Left ventricle myocardium superior (tissue), 1 donor: ENCODE results near the gene CCDC88C. TPM values are rescaled to one million over a fixed set of nuclear protein-coding genes. Genes with fewer than 3 reads are reported as not detected.

Experiments
- ATAC-seq: fragments of 200-7000 bp; cut with Tn5 transposase; one replicate; pipeline ENCODE4 v1.9.1; 2020; ENCODE audit warnings: mild to moderate bottlenecking, moderate library complexity
- DNase-seq: peaks from one replicate; pipeline ENCODE4 v3.0.0-alpha.2; 2020
- intact Hi-C: fragments of 100-400 bp; cut with micrococcal nuclease; formaldehyde crosslinking; loops from one replicate; pipeline ENCODE4 v1.11.0; 2022
- total RNA-seq: library from RNA; stranded (reverse); fragmentation: NEBNext Ultra II Directional; extraction: Animal tissue kit (Norgen Biotek cat#: 25700); gene quantifications from one replicate; pipeline ENCODE4 v1.2.1, GENCODE V29; 2021
- donor health status: DM: no; HTN: yes; CAD: no; lungs with severe emphysema.

The CCDC88C gene
- total RNA-seq, 1 donor from 2014 or later: 3.2 TPM

- DNase-seq: no peak
- peak; percentile 33 for ATAC-seq
- intact Hi-C loops: no loop called here
Observed at GRCh38 chr14:91402771-91403600, 14.6 kb downstream of the CCDC88C start.

- DNase-seq (no peak), ATAC-seq (no peak)
- intact Hi-C loops: no loop called here
Observed at GRCh38 chr14:91402348-91402747, 15.3 kb downstream of the CCDC88C start.

- intact Hi-C loops: no loop called here
- DNase-seq (no peak), ATAC-seq (no peak)
Observed at GRCh38 chr14:91401751-91402150, 15.9 kb downstream of the CCDC88C start.

GRCh38 chr14:91400696-91401095 lies 16.9 kb downstream of the CCDC88C start:
- intact Hi-C loops: no loop called here
- ATAC-seq: no peak
- DNase-seq: no peak

GRCh38 chr14:91399868-91400640 lies 17.6 kb downstream of the CCDC88C start:
- no peak for ATAC-seq
- intact Hi-C loops: no loop called here
- DNase-seq: no peak

GRCh38 chr14:91398707-91399106 lies 18.9 kb downstream of the CCDC88C start:
- intact Hi-C loops: no loop called here
- DNase-seq: no peak
- ATAC-seq: no peak

- no peak for DNase-seq
- ATAC-seq: no peak
- intact Hi-C loops: no loop called here
Observed at GRCh38 chr14:91397965-91398591, 19.5 kb downstream of the CCDC88C start.

- intact Hi-C loops: no loop called here
- no peak for DNase-seq
- ATAC-seq: peak; percentile 38
Observed at GRCh38 chr14:91396959-91397815, 20.4 kb downstream of the CCDC88C start.

- DNase-seq (no peak), ATAC-seq (no peak)
- intact Hi-C loops: no loop called here
Observed at GRCh38 chr14:91396013-91396660, 21.5 kb downstream of the CCDC88C start.

GRCh38 chr14:91395466-91395865 lies 22.2 kb downstream of the CCDC88C start:
- intact Hi-C loops: no loop called here
- ATAC-seq: no peak
- DNase-seq: no peak

GRCh38 chr14:91394105-91395081 lies 23.2 kb downstream of the CCDC88C start:
- no peak for ATAC-seq
- intact Hi-C loops: no loop called here
- DNase-seq: no peak

- ATAC-seq (no peak), DNase-seq (no peak)
- intact Hi-C loops: no loop called here
Observed at GRCh38 chr14:91392623-91393303, 24.9 kb downstream of the CCDC88C start.

GRCh38 chr14:91390165-91390778 lies 27.3 kb downstream of the CCDC88C start:
- intact Hi-C loops: no loop called here
- DNase-seq (no peak), ATAC-seq (no peak)

GRCh38 chr14:91389150-91389549 lies 28.5 kb downstream of the CCDC88C start:
- DNase-seq: no peak
- intact Hi-C loops: no loop called here
- no peak for ATAC-seq

GRCh38 chr14:91388551-91388975 lies 29.1 kb downstream of the CCDC88C start:
- DNase-seq: no peak
- intact Hi-C loops: no loop called here
- peak; percentile 17 for ATAC-seq

- no peak for ATAC-seq
- DNase-seq: no peak
- intact Hi-C loops: no loop called here
Observed at GRCh38 chr14:91387951-91388381, 29.7 kb downstream of the CCDC88C start.
